ENCODE measurements around the gene TXNL4A.

- TF ChIP-seq CTCF (IDR thresholded peaks at IDR 0.05) (no peak), IRF3 (IDR thresholded peaks at IDR 0.05; ENCODE audit: low read depth, low read length) (no peak), USF2 (IDR thresholded peaks at IDR 0.05; ENCODE audit: borderline replicate concordance, low read depth, low read length) (no peak), EP300 (IDR thresholded peaks at IDR 0.05; ENCODE audit: borderline replicate concordance in 1 of 2, low read depth in 1 of 2, low read length in 1 of 2) (no peak), PBX3 (IDR thresholded peaks at IDR 0.05) (no peak), MXI1 (IDR thresholded peaks at IDR 0.05; ENCODE audit: low read depth, low read length) (no peak), TEAD4 (IDR thresholded peaks at IDR 0.05; ENCODE audit: borderline replicate concordance, insufficient read depth) (no peak)
Observed at GRCh38 chr18:79923896-79924585, 64.3 kb downstream of the TXNL4A start.

Data from SK-N-SH (cell line).